GM21737 (cell line): ENCODE measurements around the gene ATF3.

ENCODE experiments used
- ATAC-seq: cut with Tn5 transposase; IDR thresholded peaks from one replicate; pipeline ENCODE4 v1.9.1; 2021; ENCODE audit warnings: mild to moderate bottlenecking, moderate library complexity; ENCODE audit not compliant: unreplicated experiment

ATF3 gene

DNA sequence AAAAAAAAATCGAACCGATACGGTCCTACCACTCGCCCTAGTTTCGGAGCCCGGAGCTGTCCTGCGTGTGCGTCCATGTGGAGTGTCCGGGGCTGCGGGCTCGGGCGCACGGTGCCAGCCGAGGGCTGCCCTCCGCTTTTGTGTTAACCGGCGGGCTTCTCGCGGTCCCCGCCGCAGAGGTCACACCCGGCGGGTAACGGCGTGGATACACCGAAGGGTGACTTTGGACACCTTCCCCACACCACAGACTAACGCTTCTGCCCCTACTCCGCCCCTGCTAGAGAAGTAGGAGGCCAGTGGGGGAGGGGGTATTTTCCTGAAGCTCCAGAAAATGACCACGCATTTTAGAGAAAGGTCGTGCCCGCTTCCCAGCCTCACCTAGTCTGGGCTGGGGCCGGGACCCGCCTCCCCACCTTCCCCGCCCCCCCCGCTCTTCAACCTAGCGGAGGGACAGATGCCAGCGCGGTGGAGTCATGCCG is 609 bp upstream of the ATF3 start:
- ATAC-seq: peak; percentile 2

DNA sequence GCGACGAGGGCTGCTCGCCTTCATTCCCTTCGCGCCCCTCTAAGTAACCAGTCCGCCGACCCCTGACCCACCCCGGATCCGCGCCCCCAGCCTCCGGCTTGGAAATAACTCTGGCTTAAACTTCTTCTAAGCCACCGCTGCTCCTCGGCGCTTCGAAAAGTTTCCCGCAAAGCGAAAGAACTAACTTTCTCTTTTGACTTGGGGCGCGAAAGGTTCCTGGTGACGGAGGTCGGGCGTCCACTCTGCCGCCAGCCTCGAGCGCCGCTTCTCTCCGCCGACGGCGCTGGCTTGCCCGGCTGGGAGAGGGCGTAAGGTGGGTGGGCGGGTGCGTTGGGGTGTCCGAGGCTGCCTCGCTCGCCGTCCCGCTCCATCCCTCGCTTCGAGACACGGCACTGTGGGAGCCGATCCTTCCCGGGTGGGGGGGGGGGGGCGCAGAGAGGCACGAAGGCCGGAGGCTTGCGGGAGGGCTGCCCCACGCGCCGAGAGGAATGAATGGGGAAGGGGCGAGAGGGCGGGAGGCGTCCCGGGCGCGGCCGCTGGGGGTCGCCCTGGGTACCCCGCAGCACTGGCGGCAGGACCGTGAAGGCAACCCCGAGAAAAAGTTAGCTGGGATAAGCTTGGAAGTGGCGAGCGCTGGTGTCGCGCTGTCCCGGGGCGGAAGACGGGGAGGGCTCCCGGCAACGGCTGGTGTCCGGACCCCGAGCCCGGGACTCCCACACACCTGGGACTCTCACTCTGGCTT is 569 bp downstream of the ATF3 start:
- peak; percentile 11 for ATAC-seq

DNA sequence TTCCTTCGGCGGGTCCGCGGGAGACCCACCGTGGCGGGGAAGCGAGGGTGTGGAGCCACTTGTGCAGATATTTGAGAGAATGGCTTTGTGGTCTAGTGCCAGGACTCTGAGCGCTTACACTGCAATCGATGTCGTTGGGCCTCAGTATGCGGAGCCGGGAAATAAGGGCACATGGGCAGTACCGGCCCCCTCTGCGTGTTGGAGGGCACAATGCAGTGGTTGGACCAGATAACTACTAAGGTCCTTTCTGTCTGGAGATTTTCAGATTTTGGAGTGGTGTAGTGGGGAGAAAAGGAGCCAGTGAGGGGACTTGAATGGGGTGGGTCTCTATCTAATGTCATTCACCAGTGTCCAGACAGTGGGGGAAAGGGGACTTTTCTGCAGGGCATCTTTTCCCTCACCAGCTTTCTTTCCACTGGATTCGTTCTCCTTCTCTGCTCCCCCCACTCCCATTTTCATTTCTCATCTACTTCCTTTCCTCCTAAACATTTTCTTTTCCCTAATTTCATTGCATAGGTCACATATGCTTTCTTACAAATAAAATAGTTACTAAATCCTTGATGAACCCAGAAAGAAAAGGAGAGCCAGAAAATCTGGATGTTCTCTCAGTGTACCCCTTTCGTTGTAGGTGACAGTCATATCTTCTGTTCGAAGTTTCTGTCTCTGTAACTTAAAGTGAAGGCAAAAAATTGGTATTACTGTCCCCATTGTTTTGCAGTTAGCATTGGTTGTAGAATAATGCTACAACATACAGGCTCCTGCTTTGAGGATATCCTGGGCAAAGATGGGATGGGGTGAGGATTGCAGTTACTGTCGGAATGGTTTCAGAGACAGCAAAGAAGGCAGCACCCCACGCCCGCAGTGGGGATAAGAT is 1.4 kb downstream of the ATF3 start:
- peak; percentile 0 for ATAC-seq

DNA sequence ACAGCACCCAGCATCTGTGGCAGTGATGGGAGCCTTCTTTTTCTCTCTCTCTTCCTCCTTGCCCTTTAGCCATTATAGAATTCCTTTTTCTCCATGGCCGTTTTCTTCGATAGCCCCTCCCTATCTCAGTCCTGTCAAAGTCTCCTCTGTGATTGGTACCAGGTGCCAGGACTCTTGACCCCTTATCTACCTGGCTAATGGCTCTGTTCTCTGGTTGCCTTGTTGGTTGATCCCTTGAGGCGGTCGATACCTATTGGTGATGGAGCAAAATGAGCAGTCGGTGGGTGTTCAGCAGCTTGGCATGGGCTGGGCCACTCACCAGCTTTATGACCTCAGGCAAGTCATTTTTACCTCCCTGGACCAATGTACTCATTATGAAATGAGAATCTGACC is 2.0 kb downstream of the ATF3 start:
- no peak for ATAC-seq

DNA sequence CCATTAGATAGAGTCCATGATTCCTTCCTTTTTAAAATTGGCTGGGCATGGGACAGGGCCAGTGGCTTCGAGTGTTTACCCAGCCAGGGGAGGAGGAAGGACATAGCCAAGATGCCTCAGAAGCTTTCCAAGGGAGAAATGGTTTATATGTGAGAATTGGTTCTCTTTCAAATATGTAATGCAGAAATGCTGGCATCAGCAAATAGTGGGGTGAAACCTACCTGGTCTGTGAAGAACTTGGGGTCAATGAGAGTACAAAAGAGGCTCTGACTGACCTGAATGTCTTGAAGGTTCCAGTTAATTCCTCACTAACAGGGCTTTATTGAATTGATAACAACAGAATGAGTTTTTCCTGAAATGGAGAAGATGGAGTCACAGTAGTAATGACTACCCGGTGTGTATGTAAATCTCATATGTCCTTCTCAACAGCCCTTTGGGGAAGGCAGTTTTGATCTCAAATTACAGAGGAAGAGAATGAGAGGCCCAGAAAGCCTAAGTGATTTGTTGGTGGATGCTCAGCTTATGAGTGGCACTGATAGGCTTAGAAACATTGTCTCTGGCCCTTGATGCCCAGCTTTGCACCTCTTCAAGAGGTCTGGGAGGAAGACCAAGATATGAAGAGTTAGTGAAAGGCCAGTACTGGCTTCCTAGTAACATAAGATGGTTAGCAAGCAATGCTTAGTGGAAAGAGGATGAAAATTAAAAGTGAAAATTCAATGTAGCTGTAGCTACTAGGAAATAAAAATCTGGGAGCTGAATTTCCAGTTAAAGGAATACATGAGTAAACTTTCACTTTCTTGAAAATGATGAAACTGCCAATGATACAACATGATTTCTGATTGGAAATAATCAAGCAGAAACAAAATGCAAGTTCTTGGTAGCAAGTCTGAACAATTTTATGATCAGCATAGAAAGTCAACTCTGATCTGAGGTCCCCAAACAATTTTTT is 2.7 kb downstream of the ATF3 start:
- ATAC-seq: no peak

DNA sequence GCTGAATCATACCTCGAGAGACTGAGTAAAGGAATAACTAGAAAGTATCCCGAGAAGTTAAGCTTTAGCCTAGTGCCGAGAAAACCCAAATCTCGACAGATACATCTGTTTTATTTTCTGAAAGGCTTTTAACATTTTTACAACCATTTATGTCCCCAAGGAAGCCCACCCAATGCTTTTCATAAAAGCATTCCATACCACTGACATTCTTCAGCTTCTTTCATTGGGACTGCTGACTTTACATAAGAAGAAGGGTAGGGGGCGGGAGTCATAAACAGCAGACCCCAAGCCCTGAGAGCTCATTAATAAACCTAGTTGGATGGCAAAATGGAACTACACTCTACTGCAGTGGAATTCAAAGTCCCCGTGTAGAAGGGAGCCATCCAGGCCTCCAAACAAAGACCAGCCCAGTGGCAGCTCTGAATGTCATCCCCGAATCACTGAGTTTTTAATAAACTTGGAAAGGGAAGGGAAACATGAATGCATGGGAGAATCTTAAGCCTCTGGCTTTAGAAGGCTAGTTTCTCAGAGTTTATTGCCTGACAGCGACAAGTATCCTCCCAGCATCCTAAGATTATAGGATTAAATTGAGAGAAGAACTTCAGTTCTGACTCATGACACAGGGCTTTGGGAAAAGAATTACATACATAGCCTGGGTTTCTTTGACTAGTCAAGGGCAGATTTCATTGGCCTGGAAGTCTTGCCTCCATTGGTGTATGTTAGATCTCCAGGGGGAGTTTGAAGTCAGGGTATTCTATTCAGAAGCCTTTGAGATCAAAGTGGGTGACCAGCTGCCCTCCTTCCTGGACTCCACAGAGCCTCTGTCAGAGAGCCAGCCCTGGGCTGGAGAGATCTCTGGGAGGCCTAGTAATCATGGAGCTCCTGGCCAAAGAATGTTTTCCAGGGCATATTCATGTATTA is 3.7 kb downstream of the ATF3 start:
- no peak for ATAC-seq

DNA sequence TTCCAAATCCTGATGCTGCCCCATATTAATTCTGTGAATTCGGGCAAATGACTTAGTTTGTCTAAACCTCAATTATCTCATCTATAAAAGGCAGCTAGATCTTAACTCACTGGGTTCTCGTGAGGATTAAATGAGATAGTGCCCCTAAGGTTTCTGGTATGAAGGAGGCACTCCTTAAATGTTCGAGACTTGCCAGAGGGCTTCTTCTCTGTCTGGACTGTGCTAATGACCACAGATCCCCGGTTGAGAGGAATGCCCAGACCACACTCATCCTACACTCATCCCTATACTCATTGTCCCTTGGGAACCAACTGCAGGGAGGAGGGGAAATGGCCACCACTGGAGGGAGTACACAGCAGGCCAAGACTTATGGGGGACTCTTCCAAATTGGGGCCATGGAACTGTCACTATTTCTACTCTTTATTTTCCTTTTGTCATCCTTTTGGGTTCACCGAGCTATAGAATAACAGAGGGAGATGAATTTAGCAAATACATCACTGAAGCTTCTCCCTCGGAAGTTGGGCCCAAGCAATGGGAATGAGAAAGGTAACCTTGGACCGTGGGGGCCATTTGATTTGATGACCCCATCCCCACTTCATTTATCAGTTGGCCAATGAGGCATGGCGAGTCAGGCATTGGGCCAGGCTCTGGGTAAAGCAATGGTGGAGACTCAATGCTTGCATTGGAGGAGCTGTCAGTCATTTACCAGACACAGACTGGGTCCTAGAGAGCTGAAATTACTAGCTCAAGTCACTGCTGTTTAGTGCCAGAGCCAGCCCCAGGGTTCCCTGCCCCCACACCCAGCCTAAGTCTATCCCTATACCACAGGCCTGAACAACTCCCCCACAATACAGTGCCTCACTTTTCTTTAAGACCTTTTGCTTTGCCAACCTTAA is 5.1 kb downstream of the ATF3 start:
- no peak for ATAC-seq

DNA sequence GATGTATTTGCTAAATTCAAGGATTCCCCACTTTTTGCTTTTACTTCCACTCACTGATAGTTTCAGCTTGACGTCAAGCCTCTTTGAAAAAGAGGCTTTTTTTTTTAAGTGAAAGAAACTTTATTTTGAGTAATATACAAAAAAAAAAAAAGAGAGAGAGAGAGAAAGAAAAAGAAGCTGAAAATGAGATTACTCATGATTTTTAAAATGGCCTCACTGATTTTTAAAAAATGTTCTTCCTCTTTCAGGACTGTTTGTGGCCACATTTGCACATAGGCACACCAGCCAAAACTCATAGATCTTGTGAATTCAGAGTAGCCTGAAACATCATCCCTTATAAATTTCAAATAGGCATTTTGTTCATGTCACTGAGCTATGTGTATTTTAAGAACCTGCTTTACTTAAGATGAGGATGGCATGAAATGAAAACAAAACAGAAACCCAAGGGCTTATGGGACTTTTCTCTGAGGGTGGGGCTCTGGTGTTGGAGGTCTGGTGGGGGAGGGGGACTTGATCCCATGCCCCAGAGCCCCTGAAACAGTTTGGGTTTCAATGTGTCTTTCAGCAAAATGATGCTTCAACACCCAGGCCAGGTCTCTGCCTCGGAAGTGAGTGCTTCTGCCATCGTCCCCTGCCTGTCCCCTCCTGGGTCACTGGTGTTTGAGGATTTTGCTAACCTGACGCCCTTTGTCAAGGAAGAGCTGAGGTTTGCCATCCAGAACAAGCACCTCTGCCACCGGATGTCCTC is 6.1 kb downstream of the ATF3 start:
- no peak for ATAC-seq

DNA sequence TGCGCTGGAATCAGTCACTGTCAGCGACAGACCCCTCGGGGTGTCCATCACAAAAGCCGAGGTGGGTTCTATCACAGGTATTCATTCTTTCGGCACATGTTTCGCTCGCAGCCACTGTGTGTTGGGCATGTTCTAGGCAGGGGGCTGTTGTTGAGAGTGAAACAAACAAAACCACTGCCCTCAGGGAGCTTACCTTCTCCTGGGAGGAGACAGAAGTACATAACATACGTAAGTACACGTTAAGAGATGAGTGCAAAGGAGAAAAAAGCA is 6.6 kb downstream of the ATF3 start:
- no peak for ATAC-seq

DNA sequence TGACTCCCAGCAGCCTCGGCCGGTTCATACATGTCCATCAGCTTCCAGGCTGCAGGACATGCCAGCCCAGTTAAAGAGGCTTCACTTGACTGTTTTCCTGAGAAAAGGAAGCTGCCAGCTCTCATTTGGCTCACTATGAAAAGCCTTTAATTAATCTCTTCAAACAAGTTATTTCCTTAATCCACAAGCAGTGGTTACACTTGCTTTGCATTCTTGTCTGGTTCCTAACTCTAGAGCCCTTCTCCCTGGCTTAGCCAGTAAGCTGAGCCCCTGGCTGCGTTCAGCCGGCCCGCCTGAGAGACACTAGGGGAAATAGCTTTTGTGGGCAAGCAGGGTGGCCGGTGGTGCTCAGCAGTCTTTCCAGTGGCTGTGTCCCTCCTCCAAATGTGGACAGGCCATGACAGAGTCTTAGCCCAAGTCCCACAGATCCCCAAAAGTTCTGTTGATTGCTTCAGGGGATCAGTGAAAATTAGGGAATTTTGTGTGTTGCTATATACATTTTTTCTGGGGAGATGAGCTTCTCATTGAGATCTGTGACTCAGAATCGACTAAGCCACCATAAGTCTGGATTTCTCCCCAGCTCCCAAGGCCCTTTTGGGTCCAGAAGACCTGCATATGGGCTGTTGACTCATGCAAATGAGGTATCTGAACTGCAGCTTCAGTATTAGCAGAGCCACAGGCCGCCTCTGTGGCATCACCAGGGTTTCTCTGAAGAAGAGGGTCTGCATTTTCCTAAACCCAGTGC is 10.1 kb downstream of the ATF3 start:
- no peak for ATAC-seq

DNA sequence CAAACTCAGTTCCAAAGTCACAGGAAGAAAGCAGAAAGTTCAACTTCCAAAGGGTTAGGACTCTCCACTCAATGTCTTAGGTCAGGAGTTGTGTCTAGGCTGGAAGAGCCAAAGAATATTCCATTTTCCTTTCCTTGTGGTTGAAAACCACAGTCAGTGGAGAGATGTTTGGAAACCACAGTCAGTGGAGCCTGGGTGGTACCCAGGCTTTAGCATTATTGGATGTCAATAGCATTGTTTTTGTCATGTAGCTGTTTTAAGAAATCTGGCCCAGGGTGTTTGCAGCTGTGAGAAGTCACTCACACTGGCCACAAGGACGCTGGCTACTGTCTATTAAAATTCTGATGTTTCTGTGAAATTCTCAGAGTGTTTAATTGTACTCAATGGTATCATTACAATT is 11.7 kb downstream of the ATF3 start:
- no peak for ATAC-seq

DNA sequence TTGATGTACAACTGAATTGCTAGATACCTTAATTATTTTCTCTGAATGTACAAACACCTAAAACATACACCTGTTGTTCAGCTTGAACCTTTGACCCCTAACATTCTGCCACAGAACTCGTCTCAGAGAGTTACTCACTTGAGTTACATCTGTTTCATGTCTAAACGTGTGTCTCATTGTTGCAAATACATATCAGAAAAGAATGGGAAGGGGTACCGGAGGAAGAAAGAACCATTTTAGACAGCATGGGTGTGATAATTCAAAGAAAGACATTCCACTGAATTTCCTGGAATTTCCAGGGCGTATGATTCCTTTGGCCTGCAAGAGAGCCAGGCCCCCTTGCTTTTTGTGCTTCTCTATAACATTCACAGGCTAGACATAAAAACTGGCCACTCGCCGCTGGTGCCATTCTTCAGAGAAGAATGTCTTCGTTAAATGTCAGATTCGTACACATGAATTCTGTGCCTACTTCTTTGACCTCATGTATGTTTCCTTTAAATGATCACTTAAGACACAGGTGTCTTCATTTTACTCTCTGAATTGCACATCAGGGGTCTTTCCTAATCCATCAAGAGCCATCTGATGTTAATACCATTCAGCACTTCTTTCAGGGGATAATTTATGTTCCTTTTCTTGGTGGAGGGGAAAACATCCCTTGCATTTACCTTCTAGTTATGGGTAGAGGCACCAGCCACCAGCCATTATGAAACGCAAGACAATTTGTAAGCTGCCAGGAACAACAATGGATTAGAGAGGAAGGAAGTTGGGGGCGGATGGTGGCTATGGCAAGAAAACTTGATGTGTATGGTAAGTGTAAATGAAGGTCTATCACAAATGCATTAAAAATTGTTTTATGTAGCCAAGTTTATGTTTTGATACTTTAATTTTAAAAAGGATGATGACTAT is 12.7 kb downstream of the ATF3 start:
- no peak for ATAC-seq

DNA sequence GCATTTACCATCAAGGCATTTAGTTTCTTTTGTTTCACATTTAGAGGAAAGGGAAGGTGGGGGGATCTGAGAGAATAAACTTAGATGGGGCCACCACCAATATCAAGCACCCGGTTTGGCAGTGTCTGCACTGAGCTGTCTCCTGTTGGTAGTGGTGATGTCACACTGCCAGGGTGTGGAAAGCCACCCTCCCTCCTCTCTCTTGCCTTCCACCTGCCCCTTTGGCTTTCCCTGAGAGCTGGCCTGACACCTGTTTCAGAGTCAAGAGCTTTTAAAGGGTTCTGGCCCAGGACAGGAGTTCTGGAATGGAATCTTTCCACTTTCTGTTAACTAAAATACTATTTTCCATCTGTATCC is 13.4 kb downstream of the ATF3 start:
- ATAC-seq: no peak

DNA sequence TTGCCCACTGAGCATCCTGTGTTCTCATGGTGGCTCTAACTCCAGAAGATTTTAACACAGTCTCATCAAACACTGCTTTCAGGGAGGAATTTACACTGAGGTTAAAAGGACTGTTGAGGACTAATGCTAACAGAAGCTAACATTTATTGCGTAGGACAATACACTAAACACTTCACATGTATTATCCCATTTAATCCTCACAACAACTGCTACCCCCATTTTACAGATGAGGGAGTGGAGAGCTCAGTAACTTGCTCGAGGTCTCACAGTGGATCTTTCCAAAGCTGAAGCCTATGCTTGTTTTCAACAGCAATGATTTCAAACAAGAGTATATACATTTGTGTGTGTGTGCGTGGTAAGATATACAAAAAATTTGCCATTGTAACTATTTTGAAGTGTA is 13.9 kb downstream of the ATF3 start:
- no peak for ATAC-seq

DNA sequence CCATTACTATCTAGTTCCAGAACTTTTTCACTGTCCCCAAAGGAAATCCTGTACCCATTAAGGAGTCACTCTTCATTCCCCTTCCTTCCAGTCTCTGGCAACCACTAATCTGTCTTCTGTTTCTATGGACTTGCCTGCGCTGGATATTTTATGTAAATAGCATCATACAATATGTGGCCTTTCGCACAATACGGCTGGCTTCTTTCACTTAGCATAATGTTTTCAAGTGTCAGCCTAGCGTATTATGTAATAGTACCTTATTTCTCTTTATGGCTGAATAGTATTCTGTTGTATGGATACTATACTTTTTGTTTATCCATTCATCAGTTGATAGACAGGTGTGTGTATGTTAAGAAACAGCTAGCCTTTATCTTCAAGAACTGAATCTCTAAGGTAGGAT is 14.3 kb downstream of the ATF3 start:
- no peak for ATAC-seq

DNA sequence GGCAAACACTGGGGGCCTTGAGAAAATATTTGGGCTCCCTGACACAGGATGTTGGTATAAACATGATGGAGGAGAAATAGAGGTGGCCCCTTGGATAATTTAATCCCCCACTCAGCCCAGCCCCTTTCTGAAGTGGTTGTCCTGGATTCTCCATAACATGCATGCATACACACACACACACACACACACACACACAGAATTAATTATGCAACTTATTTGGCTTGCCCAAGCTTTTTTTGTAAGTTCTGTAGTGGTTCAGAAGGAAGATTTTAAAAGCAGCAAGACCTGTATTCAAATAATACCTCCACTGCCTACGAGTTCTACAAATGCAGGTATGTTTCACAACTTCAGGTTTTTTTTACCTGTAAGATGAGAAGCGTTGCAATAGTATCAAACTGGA is 15.0 kb downstream of the ATF3 start:
- ATAC-seq: no peak

DNA sequence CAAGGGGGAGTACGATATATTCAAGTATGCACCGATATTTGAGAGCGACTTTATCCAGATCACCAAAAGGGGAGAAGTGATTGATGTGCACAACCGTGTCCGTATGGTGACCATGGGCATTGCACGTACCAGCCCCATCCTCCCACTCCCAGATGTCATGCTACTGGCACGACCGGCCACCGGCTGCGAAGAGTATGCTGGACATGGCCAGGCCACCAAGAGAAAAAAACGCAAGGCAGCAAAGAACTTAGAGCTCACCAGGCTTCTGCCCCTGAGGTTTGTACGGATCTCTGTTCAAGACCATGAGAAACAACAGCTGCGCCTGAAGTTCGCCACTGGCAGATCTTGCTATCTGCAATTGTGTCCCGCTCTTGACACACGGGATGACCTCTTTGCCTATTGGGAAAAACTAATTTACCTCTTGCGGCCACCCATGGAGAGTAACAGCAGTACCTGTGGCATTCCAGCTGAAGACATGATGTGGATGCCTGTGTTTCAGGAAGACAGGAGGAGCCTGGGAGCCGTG is 16.5 kb downstream of the ATF3 start:
- ATAC-seq: no peak
